Mesenchymal stem cell (in vitro differentiated cells and primary cell): Measurements from ENCODE around the gene TP53BP2.
"Not testable (repeated sequence)": the region's sequence is repeated elsewhere in the genome, so short reads cannot be mapped to it uniquely, and the experiment has no call there.

Experiments
- DNase-seq: peaks from one replicate; pipeline ENCODE4 v3.0.0-alpha.2; 2013
- H2AFZ ChIP-seq: one replicate; pipeline ENCODE4 v1.6.1; 2013; ENCODE audit warnings: low read depth, mild to moderate bottlenecking, control low read depth, inconsistent platforms, low read length, moderate library complexity
- H2AK5ac ChIP-seq: 2 replicates; pipeline ENCODE4 v1.6.1; 2013; ENCODE audit warnings: low read length, moderate library complexity, mild to moderate bottlenecking, inconsistent platforms; ENCODE audit not compliant: severe bottlenecking
- H2BK120ac ChIP-seq: one replicate; pipeline ENCODE4 v1.6.1; 2013; ENCODE audit warnings: low read depth, mild to moderate bottlenecking, inconsistent platforms, low read length, moderate library complexity
- H2BK12ac ChIP-seq, 2 experiments: one replicate each; pipeline ENCODE4 v1.6.1; 2013; ENCODE audit warnings: inconsistent platforms in 2 of 2, low read length in 2 of 2, mild to moderate bottlenecking in 2 of 2, moderate library complexity in 2 of 2, control low read depth in 1 of 2
- H2BK15ac ChIP-seq: one replicate; pipeline ENCODE4 v1.6.1; 2013; ENCODE audit warnings: mild to moderate bottlenecking, low read depth, inconsistent platforms; ENCODE audit not compliant: poor library complexity, severe bottlenecking
- H2BK5ac ChIP-seq: 2 replicates; pipeline ENCODE4 v1.6.1; 2013; ENCODE audit warnings: low read depth, mild to moderate bottlenecking, low read length, control low read depth, inconsistent platforms; ENCODE audit not compliant: poor library complexity, severe bottlenecking
- H3K14ac ChIP-seq, 2 experiments: one replicate each; pipeline ENCODE4 v1.6.1; 2013; ENCODE audit warnings: inconsistent platforms in 2 of 2, low read length in 2 of 2, control low read depth in 1 of 2, mild to moderate bottlenecking in 1 of 2, moderate library complexity in 1 of 2
- H3K18ac ChIP-seq, 2 experiments: one replicate each; pipeline ENCODE4 v1.6.1; 2013; ENCODE audit warnings: inconsistent platforms in 2 of 2, low read length in 2 of 2, control low read depth in 1 of 2, low read depth in 1 of 2, mild to moderate bottlenecking in 1 of 2
- H3K23ac ChIP-seq, 2 experiments: one replicate each; pipeline ENCODE4 v1.6.1; 2013; ENCODE audit warnings: inconsistent platforms in 2 of 2, low read length in 2 of 2, mild to moderate bottlenecking in 2 of 2, moderate library complexity in 2 of 2, control low read depth in 1 of 2
- H3K27ac ChIP-seq: 2 replicates; pipeline ENCODE4 v1.5.1; 2013; ENCODE audit warnings: mild to moderate bottlenecking, moderate library complexity, low read length, control low read depth, inconsistent platforms; ENCODE audit not compliant: poor library complexity, severe bottlenecking
- H3K27me3 ChIP-seq, 2 experiments: 2 replicates each; pipeline versions ENCODE4 v1.6.1 to v1.7.0; 2013; ENCODE audit warnings: low read length in 2 of 2, mild to moderate bottlenecking in 2 of 2, moderate library complexity in 2 of 2, control low read depth in 1 of 2, inconsistent platforms in 1 of 2; ENCODE audit not compliant: control insufficient read depth in 1 of 2, insufficient read depth in 1 of 2
- H3K36me3 ChIP-seq, 2 experiments: 2 replicates each; pipeline versions ENCODE4 v1.6.1 to v1.7.0; 2013; ENCODE audit warnings: low read length in 2 of 2, control low read depth in 1 of 2, inconsistent platforms in 1 of 2, low read depth in 1 of 2, mild to moderate bottlenecking in 1 of 2; ENCODE audit not compliant: insufficient read depth in 2 of 2, control insufficient read depth in 1 of 2
- H3K4ac ChIP-seq, 2 experiments: one replicate each; pipeline ENCODE4 v1.6.1; 2013; ENCODE audit warnings: inconsistent platforms in 2 of 2, low read length in 2 of 2, mild to moderate bottlenecking in 2 of 2, moderate library complexity in 2 of 2, control low read depth in 1 of 2, low read depth in 1 of 2
- H3K4me1 ChIP-seq: 2 replicates; pipeline ENCODE4 v1.6.1; 2013; ENCODE audit warnings: low read depth, low read length, control low read depth; ENCODE audit not compliant: control insufficient read depth, insufficient read depth
- H3K4me2 ChIP-seq: 2 replicates; pipeline ENCODE4 v1.6.1; 2013; ENCODE audit warnings: low read length, mild to moderate bottlenecking, inconsistent platforms; ENCODE audit not compliant: poor library complexity, severe bottlenecking
- H3K4me3 ChIP-seq, 2 experiments: 2 replicates each; pipeline versions ENCODE4 v1.5.1 to v1.7.0; 2013; ENCODE audit warnings: low read length in 2 of 2, mild to moderate bottlenecking in 2 of 2, control low read depth in 1 of 2, low read depth in 1 of 2; ENCODE audit not compliant: insufficient read depth in 1 of 2
- H3K79me1 ChIP-seq: replicated peaks from 2 replicates; pipeline ENCODE4 v1.6.1; 2013; ENCODE audit warnings: mild to moderate bottlenecking, control low read depth, low read length, inconsistent platforms; ENCODE audit not compliant: poor library complexity, severe bottlenecking
- H3K9ac ChIP-seq: 2 replicates; pipeline ENCODE4 v1.7.0; 2013; ENCODE audit warnings: mild to moderate bottlenecking, low read length, moderate library complexity
- H3K9me3 ChIP-seq: 2 replicates; pipeline ENCODE4 v1.7.0; 2013; ENCODE audit warnings: mild to moderate bottlenecking, low read length; ENCODE audit not compliant: control insufficient read depth
- H4K8ac ChIP-seq: one replicate; pipeline ENCODE4 v1.6.1; 2013; ENCODE audit warnings: inconsistent platforms, mild to moderate bottlenecking, low read length, moderate library complexity
- H4K91ac ChIP-seq: one replicate; pipeline ENCODE4 v1.6.1; 2013; ENCODE audit warnings: mild to moderate bottlenecking, low read length, inconsistent platforms
- WGBS: methylation state at CpG from one replicate; pipeline ENCODE4 v1.1.7; 2013; ENCODE audit warnings: mixed read lengths; 5-methylcytosine and 5-hydroxymethylcytosine counted together

The TP53BP2 gene

DNA sequence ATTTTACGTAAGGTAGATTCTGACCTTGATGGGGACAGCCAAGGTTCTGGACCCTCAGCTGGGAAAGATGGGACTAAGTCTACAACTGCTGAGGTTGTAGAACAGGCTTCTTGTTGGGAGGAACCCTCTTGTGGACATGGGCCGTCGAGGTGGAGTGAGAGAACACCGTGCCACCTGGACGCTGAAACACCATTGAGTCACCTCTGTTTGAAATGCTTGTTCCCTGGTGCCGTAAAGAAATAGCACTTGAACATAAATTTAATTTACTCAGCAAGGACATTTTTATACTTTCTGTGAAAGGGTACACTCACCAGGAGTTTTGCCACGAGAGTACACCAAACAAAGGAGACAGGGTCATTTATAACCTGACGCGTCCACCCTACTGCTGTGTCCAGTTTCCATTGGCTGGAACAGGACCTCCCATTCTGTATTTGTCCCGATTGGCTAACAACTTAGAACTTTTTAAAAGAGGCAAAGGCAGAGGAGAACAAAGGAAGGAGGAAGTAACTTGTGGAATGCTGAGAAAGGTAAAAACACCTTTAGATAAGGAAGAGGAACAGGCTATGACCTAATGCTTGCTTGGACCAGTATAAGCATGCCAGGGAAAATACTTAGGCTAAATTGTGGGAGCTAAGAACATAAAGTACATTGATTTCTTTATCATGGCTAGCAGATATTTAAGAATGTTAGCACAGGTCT is 105.6 kb downstream of the TP53BP2 start:
- H4K91ac ChIP-seq, DNase-seq, H3K4ac ChIP-seq, H2BK5ac ChIP-seq, H3K18ac ChIP-seq, H2AFZ ChIP-seq, H3K23ac ChIP-seq, H2BK120ac ChIP-seq, H3K27me3 ChIP-seq, H2BK15ac ChIP-seq, H3K14ac ChIP-seq, H3K4me3 ChIP-seq, H3K9me3 ChIP-seq, H2BK12ac ChIP-seq, H3K4me2 ChIP-seq: not testable (repeated sequence)
- Histone ChIP-seq H3K36me3 (peaks cover 41 to 68% of the 10 kb centered on the region in 2 experiments), H3K79me1 (peaks cover 11% of the 10 kb centered on the region), H3K4me1 (peaks cover 39% of the 10 kb centered on the region), H2AK5ac (peak overlapping the region; percentile 3), H4K8ac (peak overlapping the region; percentile 75), H3K27ac (peak overlapping the region; percentile 36), H3K9ac (peak overlapping the region; percentile 37)
- WGBS = 84% methylated on average over 10 of the region's 10 CpGs

DNA sequence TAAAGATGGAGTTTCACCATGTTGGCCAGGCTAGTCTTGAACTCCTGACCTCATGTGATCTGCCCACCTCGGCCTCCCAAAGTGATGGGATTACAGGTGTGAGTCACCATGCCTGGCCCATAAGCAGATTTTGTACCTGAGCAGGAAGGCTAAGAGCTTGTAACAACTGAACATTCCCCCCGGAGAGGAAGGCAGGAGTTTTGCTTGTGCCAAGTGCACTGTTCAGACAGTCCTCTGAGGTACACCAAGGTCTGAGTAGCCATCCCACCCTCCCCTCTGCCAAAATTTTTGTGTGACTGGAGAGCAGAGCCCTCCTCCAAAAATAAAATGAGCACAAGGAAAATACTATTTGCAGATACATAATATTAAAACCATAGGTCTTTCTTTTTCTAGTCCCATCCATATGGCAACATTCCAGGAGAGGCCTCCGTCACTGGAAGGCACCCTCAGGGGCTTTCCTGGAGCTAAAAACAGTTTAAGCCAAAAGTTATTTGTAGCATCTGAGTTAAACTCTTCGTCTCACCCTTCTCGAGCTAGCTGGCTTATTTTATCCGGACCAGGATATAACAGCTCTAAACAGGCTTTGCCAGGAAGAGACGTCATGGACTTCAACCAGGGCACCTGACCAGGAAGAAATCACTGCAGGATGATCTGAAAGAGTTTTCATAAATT is 106.2 kb downstream of the TP53BP2 start:
- no peak overlapping the region for H3K4ac ChIP-seq
- peaks cover 6% of the 10 kb centered on the region for H3K79me1 ChIP-seq
- no peak overlapping the region for H3K4me3 ChIP-seq
- H4K8ac ChIP-seq = no peak overlapping the region
- peaks cover 37 to 67% of the 10 kb centered on the region in 2 experiments for H3K36me3 ChIP-seq
- peak overlapping the region; percentile 3 for H2AK5ac ChIP-seq
- peak; percentile 43 for DNase-seq
- peak overlapping the region; percentile 37 for H3K9ac ChIP-seq
- no peaks in the 10 kb centered on the region for H3K9me3 ChIP-seq
- WGBS = 88% methylated on average over 7 of the region's 7 CpGs
- peak overlapping the region; percentile 36 for H3K27ac ChIP-seq
- H3K27me3 ChIP-seq = no peaks in the 10 kb centered on the region
- H3K4me2 ChIP-seq = no peak overlapping the region
- H4K91ac ChIP-seq = no peak overlapping the region
- H2BK120ac ChIP-seq = no peak overlapping the region
- no peak overlapping the region for H2BK15ac ChIP-seq
- H2AFZ ChIP-seq = no peak overlapping the region
- H3K18ac ChIP-seq = peak overlapping the region in 1 of 2 experiments; percentile 18
- no peak overlapping the region for H2BK12ac ChIP-seq
- H2BK5ac ChIP-seq = no peak overlapping the region
- peaks cover 41% of the 10 kb centered on the region for H3K4me1 ChIP-seq
- no peak overlapping the region for H3K23ac ChIP-seq
- H3K14ac ChIP-seq = no peak overlapping the region

DNA sequence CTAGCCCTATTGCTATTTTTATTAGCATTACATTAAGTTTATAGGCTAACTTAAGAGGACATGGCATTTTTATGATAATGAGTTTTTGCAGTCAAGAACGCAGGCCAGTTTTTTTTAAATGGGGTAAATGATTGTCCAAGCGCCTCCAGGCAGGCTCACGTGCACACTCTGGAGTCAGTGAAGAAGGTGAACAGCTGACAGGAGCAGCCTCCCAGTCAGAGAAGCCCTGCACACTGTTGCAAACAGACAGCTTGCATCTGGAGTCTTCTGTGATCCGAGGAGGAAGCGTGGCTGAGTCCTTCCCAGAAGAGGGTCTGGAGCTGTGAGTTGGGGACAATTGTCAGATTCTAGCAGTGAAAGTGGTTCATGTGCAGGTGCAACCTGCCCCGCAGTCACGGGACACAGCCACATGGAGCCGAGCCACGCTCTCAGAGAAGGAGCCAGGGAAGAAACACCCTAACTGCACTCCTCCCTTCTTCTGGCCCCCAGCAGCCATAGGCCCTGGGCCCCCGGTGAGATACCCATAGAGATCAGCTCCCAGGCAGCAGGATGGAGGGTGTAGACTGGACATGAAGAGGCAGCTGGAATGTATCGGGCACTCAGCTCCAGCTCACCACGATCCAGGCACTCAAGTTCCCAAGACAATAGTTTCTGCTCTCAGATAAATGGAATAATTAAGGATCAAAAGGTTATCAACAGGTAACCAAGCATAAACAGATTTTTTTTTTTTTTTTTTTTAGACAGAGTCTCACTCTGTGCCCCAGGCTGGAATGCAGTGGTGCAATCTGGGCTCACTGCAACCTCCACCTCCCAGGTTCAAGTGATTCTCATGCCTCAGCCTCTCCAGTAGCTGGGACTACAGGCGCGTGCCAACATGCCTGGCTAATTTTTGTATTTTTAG is 107.0 kb downstream of the TP53BP2 start:
- H3K27me3 ChIP-seq = no peaks in the 10 kb centered on the region
- H3K36me3 ChIP-seq = peaks cover 33 to 62% of the 10 kb centered on the region in 2 experiments
- no peak overlapping the region for H3K4me3 ChIP-seq
- peaks cover 46% of the 10 kb centered on the region for H3K4me1 ChIP-seq
- H2BK120ac ChIP-seq = no peak overlapping the region
- no peaks in the 10 kb centered on the region for H3K9me3 ChIP-seq
- peak overlapping the region; percentile 53 for H2BK5ac ChIP-seq
- no peak overlapping the region for H3K4ac ChIP-seq
- peak overlapping the region in 1 of 2 experiments; percentile 32 for H3K23ac ChIP-seq
- H4K8ac ChIP-seq = peak overlapping the region; percentile 52
- H3K79me1 ChIP-seq = peaks cover 2% of the 10 kb centered on the region
- H3K4me2 ChIP-seq = peak overlapping the region; percentile 41
- peak overlapping the region in 1 of 2 experiments; percentile 61 for H3K18ac ChIP-seq
- H3K9ac ChIP-seq = peak overlapping the region; percentile 26
- H2BK15ac ChIP-seq = no peak overlapping the region
- peak overlapping the region; percentile 89 for H3K27ac ChIP-seq
- DNase-seq = no peak
- H2BK12ac ChIP-seq = peak overlapping the region in 1 of 2 experiments; percentile 6
- peak overlapping the region; percentile 37 for H4K91ac ChIP-seq
- WGBS = 92% methylated on average over 12 of the region's 14 CpGs
- no peak overlapping the region for H2AFZ ChIP-seq
- H3K14ac ChIP-seq = peak overlapping the region in 1 of 2 experiments; percentile 37
- H2AK5ac ChIP-seq = peak overlapping the region; percentile 71
